Measurements from ENCODE around the gene FOXN3. TPM values are rescaled to one million over a fixed set of nuclear protein-coding genes. Genes with fewer than 3 reads are reported as not detected.

The FOXN3 gene
- total and polyA plus RNA-seq, 10 donors, result 9.2 to 121 (median 98.3) TPM

DNA sequence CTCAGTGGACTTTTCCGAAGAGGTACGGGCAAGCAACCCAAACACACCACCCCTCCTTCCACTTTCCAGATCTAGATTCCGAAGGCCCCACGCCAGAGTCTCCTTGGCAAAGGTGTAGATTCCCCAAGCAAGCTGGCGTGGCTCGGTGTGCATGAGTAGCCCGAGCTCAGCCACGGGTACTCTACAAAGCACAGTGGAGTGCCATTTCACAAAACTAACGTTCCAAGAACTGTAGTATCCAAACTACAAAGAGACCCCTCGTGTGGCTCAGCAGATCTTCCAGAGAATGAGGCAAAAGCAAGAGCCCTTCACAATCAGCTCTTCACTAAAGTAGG, 72.1 kb downstream of the FOXN3 start:
- WGBS, 5 donors, result 92 to 96% (median 94%) methylated on average over 10 of the region's 10 CpGs

DNA sequence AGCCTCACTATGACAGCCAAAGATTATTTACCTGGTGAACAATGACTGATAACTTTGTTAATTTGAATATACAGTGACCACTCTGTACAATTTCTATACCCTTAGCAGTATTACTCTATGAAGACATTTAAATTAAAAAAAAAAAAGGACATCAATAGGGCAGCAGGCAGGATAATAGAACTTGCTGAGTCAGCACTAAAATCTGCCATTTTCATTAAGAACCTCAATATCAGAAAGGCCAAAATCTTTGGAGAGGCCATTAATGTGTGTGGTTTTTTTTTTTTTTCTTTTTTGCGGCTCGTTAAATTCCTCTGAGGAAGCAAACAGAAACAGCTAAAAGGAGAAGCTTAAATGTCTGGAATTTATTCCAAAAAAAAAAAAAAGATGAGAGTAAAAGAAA, 73.7 kb downstream of the FOXN3 start:
- Histone ChIP-seq H3K9me3 (no peaks in the 10 kb centered on the region), H3K4me1 (peaks cover 10 to 35% (median 26%) of the 10 kb centered on the region in 6 donors), H3K4me3 (no peak overlapping the region), H3K27me3 (replicated peaks in 1 of 7) (no peaks in the 10 kb centered on the region), H3K27ac (no peak overlapping the region), H3K36me3 (peaks cover 0 to 21% (median 1%) of the 10 kb centered on the region in 6 donors)
- 60 to 87% (median 71%) methylated on average over 2 of the region's 2 CpGs for WGBS, 5 donors
- intact Hi-C loops (cut with DNase I; ENCODE audit: low total_unique reads), result no loop called here
- no peak for TF ChIP-seq POLR2A (IDR thresholded peaks at IDR 0.05)
- TF ChIP-seq POLR2AphosphoS5 (IDR thresholded peaks at IDR 0.05), result no peak
- TF ChIP-seq CTCF (IDR thresholded peaks at IDR 0.05 in 8 of 11, conservative IDR thresholded peaks at IDR 0.05 in 3 of 11), result no peak
- no peak for DNase-seq

More for the DNA sequence above, 72.1 kb downstream of the FOXN3 start:
- intact Hi-C loops (cut with DNase I; ENCODE audit: low total_unique reads), result no loop called here
- peaks cover 5 to 31% (median 17%) of the 10 kb centered on the region in 6 donors for H3K4me1 ChIP-seq
- H3K36me3 ChIP-seq, result peaks cover 0 to 36% (median 8%) of the 10 kb centered on the region in 6 donors
- H3K9me3 ChIP-seq, result no peaks in the 10 kb centered on the region
- TF ChIP-seq POLR2A (IDR thresholded peaks at IDR 0.05), result no peak
- no peaks in the 10 kb centered on the region for H3K27me3 ChIP-seq (replicated peaks in 1 of 7)
- no peak overlapping the region for H3K27ac ChIP-seq
- no peak overlapping the region for H3K4me3 ChIP-seq
- no peak for DNase-seq

- Histone ChIP-seq H3K36me3 (peaks cover 0 to 8% (median 0%) of the 10 kb centered on the region in 6 donors), H3K4me3 (no peak overlapping the region), H3K27ac (no peak overlapping the region), H3K4me1 (peaks cover 10 to 42% (median 33%) of the 10 kb centered on the region in 6 donors), H3K9me3 (no peaks in the 10 kb centered on the region), H3K27me3 (replicated peaks in 1 of 7) (no peaks in the 10 kb centered on the region)
- no peak for TF ChIP-seq POLR2A (IDR thresholded peaks at IDR 0.05)
- TF ChIP-seq CTCF (IDR thresholded peaks at IDR 0.05 in 8 of 11, conservative IDR thresholded peaks at IDR 0.05 in 3 of 11), result no peak
- no peak for TF ChIP-seq POLR2AphosphoS5 (IDR thresholded peaks at IDR 0.05)
- no peak for DNase-seq
- 77 to 83% (median 81%) methylated on average over 5 of the region's 5 CpGs for WGBS, 5 donors
- intact Hi-C loops (cut with DNase I; ENCODE audit: low total_unique reads), result no loop called here
These were observed 75.0 kb downstream of the FOXN3 start for GRCh38 chr14:89342049-89342448.

DNA sequence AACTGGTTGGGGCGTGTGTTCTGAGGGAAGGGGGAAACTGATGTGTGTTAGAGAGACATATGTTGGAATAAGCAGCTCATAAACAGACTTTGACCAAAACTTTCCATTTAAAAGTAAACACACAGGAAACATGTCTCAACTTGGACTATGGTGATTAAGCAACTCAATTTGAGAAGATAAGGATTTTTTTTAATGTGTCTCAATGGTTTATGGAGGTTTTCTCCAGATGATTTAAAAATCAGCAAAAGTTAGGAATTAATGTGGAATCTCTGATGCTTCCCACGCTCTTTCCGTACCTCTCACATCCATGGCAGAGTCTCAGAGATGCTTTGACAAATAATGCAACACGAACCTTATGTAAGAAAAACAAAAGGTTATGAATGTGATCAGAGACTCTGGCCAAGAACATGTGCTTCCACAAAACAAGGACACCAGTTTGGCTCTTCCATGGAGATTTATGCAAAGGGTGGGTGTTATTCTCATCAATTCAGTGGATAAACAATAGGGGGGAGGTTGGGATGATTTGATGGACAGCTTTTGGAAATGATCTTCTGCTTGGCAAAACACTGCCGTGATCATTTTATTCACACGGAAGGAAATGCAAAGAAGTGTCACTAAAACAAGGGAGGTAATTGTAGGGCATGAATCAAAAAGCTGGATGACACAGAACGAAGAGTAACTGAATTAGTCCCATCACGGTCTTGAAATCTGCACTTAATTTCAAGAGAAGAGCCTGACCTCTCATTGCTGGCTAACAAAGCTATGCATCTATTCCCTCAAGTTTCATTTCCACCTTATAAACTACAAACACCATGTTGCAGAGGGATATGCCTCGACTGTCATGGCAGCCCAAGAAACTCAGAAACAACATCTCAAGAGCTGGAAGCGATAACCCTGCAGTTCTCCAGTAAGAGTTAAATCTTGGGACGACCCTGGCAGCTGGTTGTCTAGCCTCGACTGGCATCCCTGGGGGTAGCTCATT, 76.5 kb downstream of the FOXN3 start:
- intact Hi-C loops (cut with DNase I; ENCODE audit: low total_unique reads), result no loop called here
- H3K9me3 ChIP-seq, result no peaks in the 10 kb centered on the region
- H3K27ac ChIP-seq, result peak overlapping the region in 6 of 8 donors; percentile 12 to 59 (median 25)
- WGBS, 5 donors, result 66 to 80% (median 76%) methylated on average over 12 of the region's 12 CpGs
- H3K4me3 ChIP-seq, result no peak overlapping the region
- H3K4me1 ChIP-seq, result peaks cover 10 to 51% (median 39%) of the 10 kb centered on the region in 6 donors
- TF ChIP-seq POLR2A (IDR thresholded peaks at IDR 0.05), result no peak
- TF ChIP-seq POLR2AphosphoS5 (IDR thresholded peaks at IDR 0.05), result no peak
- TF ChIP-seq CTCF (IDR thresholded peaks at IDR 0.05 in 8 of 11, conservative IDR thresholded peaks at IDR 0.05 in 3 of 11), result no peak
- peaks cover 0 to 4% (median 0%) of the 10 kb centered on the region in 6 donors for H3K36me3 ChIP-seq
- H3K27me3 ChIP-seq (replicated peaks in 1 of 7), result no peaks in the 10 kb centered on the region
- no peak for DNase-seq
